Activated CD4-positive, alpha-beta T cell treated with anti-CD3 and anti-CD28 coated beads, Interleukin-2, Interleukin-4, amounts not matched to agents 100 ng/mL and 50 ng/mL, durations not matched to agents 16 hours and 8 hours (primary cell): ENCODE data around the gene MRPL52.

Experiments
- DNase-seq: peaks from one replicate; pipeline ENCODE4 v3.0.0-alpha.2; 2020; ENCODE audit warnings: low spot score

The MRPL52 gene

GRCh38 chr14:22883173-22883976 lies 53.7 kb downstream of the MRPL52 start, which contains the start of gene REM2:
Gene REM2 (plus strand): TSS chr14:22883222. CDS start chr14:22883288, 66 bp downstream.
- DNase-seq: no peak

- no peak for DNase-seq
Observed at GRCh38 chr14:22884076-22884737, 54.5 kb downstream of the MRPL52 start.
